DMS53 treated with DMSO at 0.1 percent for 48 hours (cell line): ENCODE data around the gene SETDB1.
A peak's percentile ranks its signal among the peaks of the same experiment; 100 is the strongest.
"Not testable (repeated sequence)": the region's sequence is repeated elsewhere in the genome, so short reads cannot be mapped to it uniquely, and the experiment has no call there.

Experiments used
- DNase-seq: peaks from one replicate; lab custom pipeline; 2025; ENCODE audit not compliant: unreplicated experiment; lab: John Stamatoyannopoulos, UW

Gene SETDB1

DNA sequence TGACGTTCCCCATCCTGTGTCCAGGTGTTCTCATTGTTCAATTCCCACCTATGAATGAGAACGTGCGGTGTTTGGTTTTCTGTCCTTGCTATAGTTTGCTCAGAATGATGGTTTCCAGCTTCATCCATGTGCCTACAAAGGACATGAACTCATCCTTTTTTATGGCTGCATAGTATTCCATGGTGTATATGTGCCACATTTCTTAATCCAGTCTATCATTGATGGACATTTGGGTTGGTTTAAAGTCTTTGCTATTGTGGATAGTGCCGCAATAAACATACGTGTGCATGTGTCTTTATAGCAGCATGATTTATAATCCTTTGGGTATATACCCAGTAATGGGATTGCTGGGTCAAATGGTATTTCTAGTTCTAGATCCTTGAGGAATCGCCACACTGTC lies 2.6 kb downstream of the SETDB1 start:
- DNase-seq: not testable (repeated sequence)

GRCh38 chr1:150931773-150932172 lies 5.6 kb downstream of the SETDB1 start:
- DNase-seq: no peak

- DNase-seq: no peak
Observed at GRCh38 chr1:150944856-150945255, 18.7 kb downstream of the SETDB1 start.

GRCh38 chr1:150954708-150955107 lies 28.5 kb downstream of the SETDB1 start:
- DNase-seq: no peak

- DNase-seq: no peak
Observed at GRCh38 chr1:150955280-150955679, 29.1 kb downstream of the SETDB1 start.

DNA sequence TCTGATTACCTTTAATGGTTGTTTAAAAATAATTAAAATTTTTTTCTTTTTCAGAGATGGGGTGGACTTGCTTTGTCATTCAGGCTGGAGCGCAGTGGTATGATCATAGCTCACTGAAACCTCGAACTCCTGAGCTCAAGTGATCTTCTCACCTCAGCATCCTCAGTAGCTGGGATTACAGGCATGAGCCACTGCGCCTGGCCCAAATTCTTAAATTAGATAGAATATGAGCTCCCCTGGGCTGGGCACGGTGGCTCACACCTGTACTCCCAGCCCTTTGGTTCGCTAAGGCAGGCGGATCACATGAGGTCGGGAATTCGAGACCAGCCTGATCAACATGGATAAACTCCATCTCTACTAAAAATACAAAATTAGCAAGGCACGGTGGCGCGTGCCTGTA lies 31.5 kb downstream of the SETDB1 start:
- DNase-seq: no peak

DNA sequence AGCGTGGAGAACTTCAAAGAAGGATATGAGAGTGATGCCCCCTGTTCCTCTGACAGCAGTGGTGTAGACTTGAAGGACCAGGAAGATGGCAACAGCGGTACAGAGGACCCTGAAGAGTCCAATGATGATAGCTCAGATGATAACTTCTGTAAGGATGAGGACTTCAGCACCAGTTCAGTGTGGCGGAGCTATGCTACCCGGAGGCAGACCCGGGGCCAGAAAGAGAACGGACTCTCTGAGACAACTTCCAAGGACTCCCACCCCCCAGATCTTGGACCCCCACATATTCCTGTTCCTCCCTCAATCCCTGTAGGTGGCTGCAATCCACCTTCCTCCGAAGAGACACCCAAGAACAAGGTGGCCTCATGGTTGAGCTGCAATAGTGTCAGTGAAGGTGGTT lies 34.5 kb downstream of the SETDB1 start:
- DNase-seq: no peak

DNA sequence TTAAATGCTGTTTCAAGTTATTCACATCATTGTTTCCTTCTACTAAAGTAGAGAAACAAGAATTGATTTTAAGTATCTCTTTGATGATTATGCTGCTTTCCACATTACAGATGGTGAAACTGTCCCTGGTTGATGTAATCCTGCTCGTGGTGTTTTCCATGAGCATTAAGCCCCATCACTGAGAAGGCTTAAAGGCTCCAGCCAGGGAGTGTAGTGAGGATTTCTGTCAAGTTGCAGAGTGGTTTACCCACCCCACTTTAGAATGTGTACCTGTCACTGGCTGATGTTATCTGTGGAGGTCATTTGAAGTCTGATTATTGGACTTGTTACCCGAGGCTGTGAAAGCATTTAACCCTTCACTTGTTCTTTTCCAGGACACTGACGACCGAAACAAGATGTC lies 35.6 kb downstream of the SETDB1 start:
- DNase-seq: no peak

GRCh38 chr1:150963321-150964163 lies 37.4 kb downstream of the SETDB1 start:
- no peak for DNase-seq

DNA sequence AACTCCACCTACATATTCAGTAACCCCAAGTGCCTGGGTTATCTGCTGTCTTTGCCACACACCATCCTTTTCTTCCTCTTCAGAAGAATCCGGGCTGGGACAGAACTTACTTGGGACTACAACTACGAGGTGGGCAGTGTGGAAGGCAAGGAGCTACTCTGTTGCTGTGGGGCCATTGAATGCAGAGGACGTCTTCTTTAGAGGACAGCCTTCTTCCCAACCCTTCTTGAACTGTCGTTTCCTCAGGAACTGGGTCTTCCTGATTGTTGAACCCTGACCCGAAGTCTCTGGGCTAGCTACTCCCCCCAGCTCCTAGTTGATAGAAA lies 38.0 kb downstream of the SETDB1 start:
- no peak for DNase-seq

GRCh38 chr1:150965605-150966004 lies 39.4 kb downstream of the SETDB1 start:
- DNase-seq: no peak

DNA sequence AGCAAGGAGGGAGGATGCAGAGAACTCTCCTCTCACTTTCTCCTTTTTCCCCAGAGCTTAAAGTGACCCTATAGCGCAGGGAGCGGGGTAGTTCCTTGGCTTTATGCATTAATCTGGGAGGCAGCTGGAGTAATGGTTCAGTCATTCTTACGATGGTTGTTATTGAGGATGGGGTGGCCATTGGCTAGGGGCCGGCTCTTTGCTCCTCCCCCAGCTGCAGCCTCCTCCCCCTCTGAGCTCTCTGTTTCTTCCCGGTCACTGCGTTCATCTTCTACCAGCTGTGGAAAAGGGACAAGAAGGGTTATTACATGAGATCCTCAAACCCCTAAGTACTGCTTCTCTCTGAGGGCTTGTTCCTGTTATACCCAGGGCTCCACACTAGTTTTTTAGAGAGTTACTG lies 39.8 kb downstream of the SETDB1 start:
- DNase-seq: no peak

- DNase-seq: no peak
Observed at GRCh38 chr1:150967936-150968335, 41.8 kb downstream of the SETDB1 start.

GRCh38 chr1:150968491-150968890 lies 42.3 kb downstream of the SETDB1 start:
- no peak for DNase-seq

DNA sequence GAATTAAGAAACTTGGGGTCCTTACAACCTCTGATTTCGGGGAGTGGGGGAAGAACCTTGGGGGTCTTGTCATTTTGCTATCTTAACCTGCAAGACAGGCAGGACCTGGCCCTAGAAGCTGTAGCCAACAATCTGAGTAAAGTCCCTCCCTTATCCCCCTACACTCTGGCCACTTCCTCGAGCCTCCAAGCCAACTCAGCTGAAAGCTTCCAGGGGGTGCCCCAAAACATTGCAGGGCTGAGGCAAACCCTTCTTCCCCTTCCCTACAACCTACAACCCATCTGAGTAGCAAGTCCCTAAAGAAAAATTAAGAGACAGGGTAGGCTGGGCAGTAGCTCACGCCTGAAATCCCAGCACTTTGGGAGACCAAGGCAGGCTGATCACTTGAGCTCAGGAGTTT lies 43.5 kb downstream of the SETDB1 start:
- DNase-seq: no peak

DNA sequence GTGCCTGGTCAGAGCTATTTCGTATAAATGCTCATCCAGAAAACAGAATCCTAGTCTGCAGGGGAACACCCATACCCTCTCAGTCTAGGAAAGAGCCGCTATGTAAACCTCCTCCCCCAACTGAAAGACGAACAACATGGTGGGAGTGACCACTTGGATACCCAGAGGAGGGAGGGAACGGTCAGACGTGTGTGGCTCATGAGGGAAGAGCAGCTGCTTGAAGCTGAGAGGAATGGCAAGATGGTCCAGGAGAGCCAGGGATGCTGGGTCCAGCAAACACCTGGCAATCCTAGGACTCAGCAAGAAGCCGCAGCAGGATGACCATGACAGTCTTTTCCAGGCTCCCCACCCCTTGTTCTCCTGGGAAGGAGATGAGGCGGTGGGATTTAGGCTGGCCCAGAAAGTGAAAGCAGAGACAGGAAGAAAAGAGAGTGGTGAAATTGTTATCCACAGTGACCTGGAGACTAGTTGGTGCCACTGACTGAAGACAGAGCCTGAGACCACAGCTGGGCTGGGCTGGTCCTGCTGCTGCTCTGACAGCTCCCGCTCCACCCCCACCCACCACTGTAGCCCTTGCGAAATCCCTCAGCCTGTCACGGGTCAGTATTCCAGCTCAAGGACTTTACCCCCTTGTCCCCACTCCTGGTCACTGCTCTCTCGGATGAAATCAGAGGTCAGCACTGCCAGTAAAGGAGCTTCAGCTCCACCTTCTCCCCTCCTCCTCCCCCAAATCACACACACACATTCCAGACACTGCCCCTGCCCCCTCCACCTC lies 44.8 kb downstream of the SETDB1 start:
- DNase-seq: no peak

GRCh38 chr1:150971583-150972416 lies 45.6 kb downstream of the SETDB1 start:
- DNase-seq: no peak

DNA sequence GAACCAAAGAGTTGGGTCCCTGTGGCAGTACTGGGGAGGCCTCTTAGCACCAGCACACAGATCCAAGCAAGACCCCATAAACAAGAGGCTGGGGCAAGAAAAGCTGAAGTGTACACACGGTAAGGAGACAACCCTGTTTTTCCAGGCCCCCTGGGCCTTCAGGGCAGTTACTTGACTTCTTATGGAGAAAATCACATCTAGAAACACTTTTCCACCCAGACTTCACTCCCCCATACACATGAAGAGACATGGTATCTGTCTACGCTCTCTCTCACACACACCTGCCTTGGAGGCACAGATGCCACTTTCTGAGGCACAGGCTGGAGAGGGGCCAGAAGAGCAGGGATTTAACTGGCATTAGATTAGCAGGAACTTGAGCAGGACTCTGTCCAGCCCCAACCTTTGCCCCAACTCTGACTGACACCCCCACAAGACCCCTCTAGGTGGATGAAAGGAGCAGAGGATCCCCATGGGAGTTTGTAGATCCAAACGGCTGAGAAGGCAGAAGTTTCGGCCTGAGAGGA lies 46.3 kb downstream of the SETDB1 start:
- no peak for DNase-seq

DNA sequence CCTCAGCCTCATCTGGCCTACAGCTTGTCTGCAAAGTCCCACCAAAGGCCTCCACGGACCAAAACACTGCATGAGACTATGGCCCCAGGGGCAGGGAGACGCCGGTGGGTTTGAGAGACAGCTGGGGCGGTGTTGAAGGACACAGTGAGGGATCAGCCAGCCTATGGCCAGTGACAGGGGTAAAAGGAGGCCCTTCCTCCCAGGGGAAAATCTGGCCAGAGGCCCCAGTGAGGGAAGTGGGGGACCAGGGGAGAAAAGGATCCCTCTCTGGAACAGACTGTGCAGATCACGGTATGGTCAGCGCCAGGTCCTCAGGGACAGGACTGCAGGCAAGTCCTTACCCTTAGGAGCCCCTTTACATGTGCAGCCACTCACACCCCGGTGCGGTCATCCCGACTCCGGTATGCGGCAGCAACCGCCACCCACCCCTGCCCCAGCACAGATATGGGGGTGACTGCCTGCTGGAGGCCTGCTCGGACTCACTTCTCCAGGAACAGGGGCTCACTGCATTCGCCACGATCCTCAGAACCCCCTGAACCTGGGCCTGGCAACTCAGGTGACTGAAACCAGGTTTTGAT lies 47.2 kb downstream of the SETDB1 start:
- DNase-seq: no peak

DNA sequence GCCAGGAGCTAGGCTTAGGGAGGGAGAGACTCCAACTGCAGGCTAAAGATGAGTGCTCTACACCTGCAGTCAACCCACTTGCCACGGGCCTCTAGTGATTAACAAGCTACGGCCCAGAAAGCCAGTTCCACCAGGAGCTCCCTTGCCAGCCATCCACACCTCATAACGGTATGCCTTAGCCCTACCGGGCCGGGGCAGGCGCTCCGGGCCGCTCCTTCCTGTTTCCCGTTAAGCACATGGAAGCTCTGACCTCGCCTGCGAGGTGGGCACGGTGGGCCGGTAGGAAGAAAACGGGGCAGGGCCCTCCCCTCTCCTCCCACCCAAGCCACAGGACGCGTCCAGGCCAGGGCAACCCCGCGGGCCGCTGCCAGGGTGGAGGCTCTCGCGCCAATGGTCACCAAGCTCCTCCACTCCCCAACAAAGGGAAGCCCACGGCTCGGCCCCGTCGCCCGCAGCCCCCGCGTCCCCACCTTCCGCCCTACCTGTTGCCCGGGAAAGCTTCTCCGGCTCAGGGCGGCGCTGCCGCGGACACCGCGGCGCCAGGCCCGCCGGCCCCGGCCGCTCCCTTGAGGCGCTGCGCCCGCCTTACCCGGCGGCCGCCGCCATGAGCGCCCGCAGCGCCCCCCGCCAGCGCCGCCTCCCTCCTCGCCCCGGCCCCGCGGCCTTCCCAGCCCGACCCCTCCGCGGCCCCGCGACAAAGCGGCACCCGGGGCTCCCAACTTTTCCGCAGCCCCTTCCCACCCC lies 47.8 kb downstream of the SETDB1 start:
- peak; percentile 13 for DNase-seq
